OCI-LY7 (cell line): ENCODE results near the gene EIPR1.

Experiments used
- EZH2phosphoT487 ChIP-seq: fragments of 200-600 bp; sonication (generic); IDR thresholded peaks from 2 replicates; pipeline ENCODE4 v1.6.1; 2018; ENCODE audit warnings: low read depth, borderline replicate concordance, mild to moderate bottlenecking, mixed run types, antibody characterized with exemption, low read length, moderate library complexity, mixed read lengths
- TF ChIP-seq, protein P1 (sequence below): fragments of 200-600 bp; sonication (generic); conservative IDR thresholded peaks from 2 replicates; pipeline ENCODE4 v1.5.1; 2014; ENCODE audit warnings: mild to moderate bottlenecking, antibody characterized with exemption, low read length, moderate library complexity, mixed read lengths

DNA sequence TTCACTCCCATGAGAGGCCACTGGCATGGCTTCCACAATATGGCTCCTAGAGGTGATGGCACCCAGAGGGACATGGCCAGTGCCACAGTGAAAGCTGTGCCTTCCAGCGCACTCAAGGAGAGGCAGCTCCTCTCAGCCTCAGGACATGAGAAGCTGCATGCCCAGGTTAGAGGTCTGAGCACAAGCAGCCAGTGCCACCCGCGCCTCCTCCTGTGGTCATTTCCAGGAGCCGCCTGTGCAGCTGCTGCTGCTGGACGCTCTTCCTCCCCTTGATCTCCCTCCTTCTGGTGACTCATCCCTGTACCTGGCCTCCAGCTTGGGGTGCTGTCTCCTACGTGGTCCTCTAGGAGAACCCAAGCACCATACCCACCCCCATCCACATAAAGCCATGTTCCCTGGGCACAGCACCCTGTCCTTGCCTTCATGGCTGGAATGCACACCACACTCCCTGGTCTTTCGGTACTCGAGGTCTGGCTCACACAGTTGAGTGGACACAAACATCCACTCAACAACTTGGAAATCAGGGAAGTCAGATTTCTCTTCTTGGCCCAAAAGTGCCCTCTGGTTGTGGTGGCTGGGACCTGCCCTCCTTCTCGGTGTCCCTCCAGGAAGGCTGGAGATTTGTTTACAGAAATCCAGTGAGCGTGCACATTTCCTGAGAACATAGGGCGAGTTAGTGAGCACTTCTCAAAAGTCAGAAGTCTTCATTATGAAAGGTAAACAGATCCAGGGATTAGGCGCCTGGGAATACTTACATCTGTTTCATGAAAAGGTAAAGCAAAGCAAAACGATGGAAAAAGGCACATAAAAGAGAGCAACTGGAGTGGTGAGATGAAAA is 96.7 kb downstream of the EIPR1 start:
- TF ChIP-seq, protein P1, sequence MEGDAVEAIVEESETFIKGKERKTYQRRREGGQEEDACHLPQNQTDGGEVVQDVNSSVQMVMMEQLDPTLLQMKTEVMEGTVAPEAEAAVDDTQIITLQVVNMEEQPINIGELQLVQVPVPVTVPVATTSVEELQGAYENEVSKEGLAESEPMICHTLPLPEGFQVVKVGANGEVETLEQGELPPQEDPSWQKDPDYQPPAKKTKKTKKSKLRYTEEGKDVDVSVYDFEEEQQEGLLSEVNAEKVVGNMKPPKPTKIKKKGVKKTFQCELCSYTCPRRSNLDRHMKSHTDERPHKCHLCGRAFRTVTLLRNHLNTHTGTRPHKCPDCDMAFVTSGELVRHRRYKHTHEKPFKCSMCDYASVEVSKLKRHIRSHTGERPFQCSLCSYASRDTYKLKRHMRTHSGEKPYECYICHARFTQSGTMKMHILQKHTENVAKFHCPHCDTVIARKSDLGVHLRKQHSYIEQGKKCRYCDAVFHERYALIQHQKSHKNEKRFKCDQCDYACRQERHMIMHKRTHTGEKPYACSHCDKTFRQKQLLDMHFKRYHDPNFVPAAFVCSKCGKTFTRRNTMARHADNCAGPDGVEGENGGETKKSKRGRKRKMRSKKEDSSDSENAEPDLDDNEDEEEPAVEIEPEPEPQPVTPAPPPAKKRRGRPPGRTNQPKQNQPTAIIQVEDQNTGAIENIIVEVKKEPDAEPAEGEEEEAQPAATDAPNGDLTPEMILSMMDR = no peak
- no peak for TF ChIP-seq EZH2phosphoT487
